ENCODE data around the gene SLC25A53. TPM values are rescaled to one million over a fixed set of nuclear protein-coding genes. Genes with fewer than 3 reads are reported as not detected.

Gene SLC25A53
- total and polyA plus RNA-seq, 2 donors (not counting 1 experiment from before 2014, with no cell fraction given) = 10.3 to 20.7 TPM

- Mint-ChIP-seq H3K9me3 (ENCODE audit: insufficient read depth) (no peaks in the 10 kb centered on the region), H3K27me3 (no peaks in the 10 kb centered on the region), H3K4me3 (no peak overlapping the region), H3K4me1 (peaks cover 23% of the 10 kb centered on the region), H3K27ac (no peak overlapping the region)
- H2AFZ ChIP-seq (ENCODE audit: insufficient read depth, low read depth, low read length, poor library complexity, severe bottlenecking) = no peak overlapping the region
- H3K4me2 ChIP-seq (replicated peaks; ENCODE audit: low read depth, low read length, poor library complexity, severe bottlenecking) = no peak overlapping the region
- H3K9me3 ChIP-seq (ENCODE audit: control extremely low read depth in 1 of 3, control insufficient read depth in 2 of 3, insufficient read depth in 1 of 3, low read length in 2 of 3) = no peaks in the 10 kb centered on the region
- H3K27me3 ChIP-seq (replicated peaks in 1 of 4; ENCODE audit: control extremely low read depth in 1 of 4, control insufficient read depth in 3 of 4, insufficient read depth in 4 of 4, low read length in 3 of 4) = no peaks in the 10 kb centered on the region
- CTCF ChIA-PET = interaction anchor here (0.6 to 1.4 kb wide), 2 partner anchors 12 to 645 kb away, joined by 3 read pairs; no protein-coding TSS in a partner anchor
- H4K20me1 ChIP-seq (ENCODE audit: control insufficient read depth, insufficient read depth, low read length, poor library complexity, severe bottlenecking) = no peaks in the 10 kb centered on the region
- no peak overlapping the region for H3K9ac ChIP-seq (ENCODE audit: low read length)
- POLR2A ChIA-PET = no interaction called here
- TF ChIP-seq EZH2 (IDR thresholded peaks at IDR 0.05; ENCODE audit: borderline replicate concordance, insufficient read depth, low read depth, low read length, poor library complexity, severe bottlenecking) (no peak), CTCF (IDR thresholded peaks at IDR 0.05) (no peak)
- H3K4me3 ChIP-seq (ENCODE audit: control extremely low read depth in 1 of 5, extremely low read depth in 1 of 5, insufficient read depth in 1 of 5, low read depth in 2 of 5, low read length in 4 of 5) = no peak overlapping the region
- DNase-seq = no peak
- peaks cover 0 to 15% of the 10 kb centered on the region in 2 experiments for H3K36me3 ChIP-seq (replicated peaks in 1 of 2; ENCODE audit: control extremely low read depth in 1 of 2, control insufficient read depth in 1 of 2, extremely low read depth in 1 of 2, insufficient read depth in 2 of 2, low read length in 1 of 2)
- H3K4me1 ChIP-seq (ENCODE audit: control insufficient read depth in 2 of 2, insufficient read depth in 2 of 2, low read length in 2 of 2) = peaks cover 7 to 14% of the 10 kb centered on the region in 2 donors
- intact Hi-C loops (cut with micrococcal nuclease) = no loop called here
- H3K27ac ChIP-seq (ENCODE audit: low read length in 2 of 2) = no peak overlapping the region
- H3K79me2 ChIP-seq (ENCODE audit: control insufficient read depth, insufficient read depth, low read length) = peaks cover 18% of the 10 kb centered on the region
- 93% methylated on average over 5 of the region's 5 CpGs for WGBS (ENCODE audit: insufficient coverage)
- no peak for ATAC-seq (ENCODE audit: low read depth)
These were observed 22.1 kb downstream of the SLC25A53 start for GRCh38 chrX:104134583-104135261.

DNA sequence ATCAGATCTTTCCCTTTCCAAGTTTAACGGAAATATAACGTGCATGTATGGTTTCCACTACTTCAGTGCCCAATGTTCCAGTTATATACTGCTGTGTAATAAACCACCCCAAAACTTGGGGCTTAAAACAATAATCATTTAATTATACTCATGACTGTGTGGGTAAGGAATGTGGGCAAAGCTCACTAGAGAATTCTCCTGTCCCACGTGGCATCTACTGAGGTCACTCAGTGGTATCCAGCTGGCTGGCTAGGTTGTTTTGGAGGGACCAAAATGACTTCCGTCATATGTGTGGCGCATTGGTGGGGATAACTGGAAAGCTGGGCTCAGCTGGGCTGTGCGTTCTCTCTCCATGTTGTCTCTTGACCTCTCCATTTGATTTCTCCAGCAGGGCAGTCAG is 26.0 kb downstream of the SLC25A53 start:
- ATAC-seq (ENCODE audit: low read depth) = no peak
- Histone ChIP-seq H3K79me2 (ENCODE audit: control insufficient read depth, insufficient read depth, low read length) (peaks cover 17% of the 10 kb centered on the region), H3K4me2 (replicated peaks; ENCODE audit: low read depth, low read length, poor library complexity, severe bottlenecking) (no peak overlapping the region), H4K20me1 (ENCODE audit: control insufficient read depth, insufficient read depth, low read length, poor library complexity, severe bottlenecking) (no peaks in the 10 kb centered on the region), H3K9ac (ENCODE audit: low read length) (no peak overlapping the region), H3K27ac (ENCODE audit: low read length in 2 of 2) (no peak overlapping the region), H2AFZ (ENCODE audit: insufficient read depth, low read depth, low read length, poor library complexity, severe bottlenecking) (no peak overlapping the region), H3K36me3 (replicated peaks in 1 of 2; ENCODE audit: control extremely low read depth in 1 of 2, control insufficient read depth in 1 of 2, extremely low read depth in 1 of 2, insufficient read depth in 2 of 2, low read length in 1 of 2) (peaks cover 0 to 15% of the 10 kb centered on the region in 2 experiments), H3K9me3 (ENCODE audit: control extremely low read depth in 1 of 3, control insufficient read depth in 2 of 3, insufficient read depth in 1 of 3, low read length in 2 of 3) (no peaks in the 10 kb centered on the region), H3K4me1 (ENCODE audit: control insufficient read depth in 2 of 2, insufficient read depth in 2 of 2, low read length in 2 of 2) (peaks cover 22 to 28% of the 10 kb centered on the region in 2 donors), H3K27me3 (replicated peaks in 1 of 4; ENCODE audit: control extremely low read depth in 1 of 4, control insufficient read depth in 3 of 4, insufficient read depth in 4 of 4, low read length in 3 of 4) (no peaks in the 10 kb centered on the region), H3K4me3 (ENCODE audit: control extremely low read depth in 1 of 5, extremely low read depth in 1 of 5, insufficient read depth in 1 of 5, low read depth in 2 of 5, low read length in 4 of 5) (no peak overlapping the region)
- no peak for DNase-seq
- WGBS (ENCODE audit: insufficient coverage) = 100% methylated on average over 1 of the region's 6 CpGs
- H3K9me3 Mint-ChIP-seq (ENCODE audit: insufficient read depth) = no peaks in the 10 kb centered on the region
- H3K27ac Mint-ChIP-seq = no peak overlapping the region
- H3K27me3 Mint-ChIP-seq = no peaks in the 10 kb centered on the region
- peaks cover 30% of the 10 kb centered on the region for H3K4me1 Mint-ChIP-seq
- no peak overlapping the region for H3K4me3 Mint-ChIP-seq
- ChIA-PET POLR2A (no interaction called here), CTCF (no interaction called here)
- TF ChIP-seq CTCF (IDR thresholded peaks at IDR 0.05) (no peak), EZH2 (IDR thresholded peaks at IDR 0.05; ENCODE audit: borderline replicate concordance, insufficient read depth, low read depth, low read length, poor library complexity, severe bottlenecking) (no peak)
- intact Hi-C loops (cut with micrococcal nuclease) = no loop called here
